Mesenteric fat pad (tissue), 1 donor: ENCODE results near the gene EIF5AL1. TPM values are rescaled to one million over a fixed set of nuclear protein-coding genes. Genes with fewer than 3 reads are reported as not detected.
"Not testable (repeated sequence)": the region's sequence is repeated elsewhere in the genome, so short reads cannot be mapped to it uniquely, and the experiment has no call there.

Experiments
- DNase-seq: peaks from one replicate; pipeline ENCODE4 v3.0.0-alpha.2; 2020; ENCODE audit warnings: low spot score
- total RNA-seq: library from RNA; stranded (reverse); fragmentation: NEBNext Ultra II Directional; extraction: Animal tissue kit (Norgen Biotek cat#: 25700); gene quantifications from one replicate; pipeline ENCODE4 v1.2.1, GENCODE V29; 2021
- donor health status: DM: yes; HTN: yes; CAD: no.

Gene EIF5AL1
- total RNA-seq, 1 donor from 2014 or later: 0.22 TPM

DNA sequence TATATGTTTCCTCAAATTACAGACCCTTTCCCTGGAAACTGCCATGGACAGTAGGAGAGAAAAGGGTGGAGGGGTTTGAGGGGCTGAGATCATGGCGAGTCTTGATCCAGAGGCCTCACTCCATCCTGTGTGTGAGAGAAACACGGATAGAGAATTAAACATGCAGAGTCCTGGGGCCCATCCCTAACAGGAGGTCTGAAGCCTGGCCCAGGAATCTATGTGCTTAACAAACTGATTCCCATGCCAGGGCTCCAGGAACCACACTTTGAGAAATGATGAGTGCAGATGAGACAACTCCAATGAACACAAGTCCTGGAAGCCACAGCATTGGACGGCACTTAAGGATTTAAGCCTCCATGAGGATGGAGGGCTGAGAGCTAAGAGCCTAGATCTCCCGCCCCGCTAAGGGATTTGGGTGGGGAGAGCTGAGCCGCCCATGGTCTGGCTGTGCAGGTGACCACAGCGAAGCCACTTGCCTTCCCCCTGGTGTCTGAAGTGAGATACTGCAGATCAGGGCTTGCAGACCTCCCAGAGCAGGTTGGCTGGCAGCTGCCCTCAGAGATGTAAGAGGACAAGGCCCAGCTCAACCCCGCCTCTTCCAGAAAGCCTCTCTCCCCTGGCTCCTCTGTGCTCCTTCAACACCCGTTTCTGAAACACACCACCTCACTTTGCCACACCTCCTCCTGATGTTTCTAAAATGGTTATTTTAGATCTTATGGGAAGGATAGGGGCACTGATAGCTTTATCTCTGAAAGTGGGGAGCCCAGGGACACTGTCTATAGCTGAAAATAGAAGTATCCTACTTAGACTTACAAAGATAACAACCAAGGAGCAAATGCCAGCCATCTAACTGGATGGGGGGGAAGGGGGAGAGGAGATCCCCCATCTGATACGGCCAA lies 24.8 kb upstream of the EIF5AL1 start:
- DNase-seq: peak; percentile 85

DNA sequence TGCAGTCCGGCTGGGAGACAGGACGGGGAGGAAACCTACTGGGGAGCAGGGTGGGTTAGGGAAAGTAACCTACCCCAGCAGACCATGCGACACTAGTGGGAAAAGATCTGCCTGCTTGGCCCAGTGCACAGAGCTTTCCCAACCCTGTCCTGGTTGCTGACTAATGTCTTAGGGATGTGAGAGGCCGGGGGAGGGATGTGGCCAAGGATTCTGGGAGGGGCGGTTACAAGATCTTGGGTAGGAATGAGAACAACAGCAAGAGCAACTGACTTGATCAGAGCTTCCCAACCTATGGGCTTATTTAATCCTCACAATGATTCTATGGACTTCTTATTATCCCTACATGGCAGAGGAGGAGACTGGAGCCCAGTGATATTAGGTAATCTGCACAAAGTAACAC lies 24.0 kb upstream of the EIF5AL1 start:
- DNase-seq: peak; percentile 90

DNA sequence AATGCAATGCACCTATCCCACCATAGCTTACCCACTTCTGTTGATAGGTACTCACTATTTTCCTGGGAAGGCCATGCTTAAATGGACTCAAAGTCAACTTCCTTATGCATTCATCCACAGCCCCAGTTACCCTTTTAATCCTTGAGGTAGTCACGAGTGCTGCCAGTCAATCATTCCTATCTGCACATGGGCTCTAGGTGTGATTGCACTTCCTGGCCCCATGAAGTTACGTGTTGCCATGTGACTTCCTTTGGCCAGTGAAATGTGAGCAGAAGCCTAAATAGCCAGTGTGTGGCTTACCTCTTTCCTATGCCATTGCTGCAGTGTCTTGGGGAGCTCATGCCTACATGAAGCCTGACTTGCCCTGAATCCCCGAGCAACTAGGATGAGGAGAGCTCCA lies 23.5 kb upstream of the EIF5AL1 start:
- DNase-seq: peak; percentile 11

DNA sequence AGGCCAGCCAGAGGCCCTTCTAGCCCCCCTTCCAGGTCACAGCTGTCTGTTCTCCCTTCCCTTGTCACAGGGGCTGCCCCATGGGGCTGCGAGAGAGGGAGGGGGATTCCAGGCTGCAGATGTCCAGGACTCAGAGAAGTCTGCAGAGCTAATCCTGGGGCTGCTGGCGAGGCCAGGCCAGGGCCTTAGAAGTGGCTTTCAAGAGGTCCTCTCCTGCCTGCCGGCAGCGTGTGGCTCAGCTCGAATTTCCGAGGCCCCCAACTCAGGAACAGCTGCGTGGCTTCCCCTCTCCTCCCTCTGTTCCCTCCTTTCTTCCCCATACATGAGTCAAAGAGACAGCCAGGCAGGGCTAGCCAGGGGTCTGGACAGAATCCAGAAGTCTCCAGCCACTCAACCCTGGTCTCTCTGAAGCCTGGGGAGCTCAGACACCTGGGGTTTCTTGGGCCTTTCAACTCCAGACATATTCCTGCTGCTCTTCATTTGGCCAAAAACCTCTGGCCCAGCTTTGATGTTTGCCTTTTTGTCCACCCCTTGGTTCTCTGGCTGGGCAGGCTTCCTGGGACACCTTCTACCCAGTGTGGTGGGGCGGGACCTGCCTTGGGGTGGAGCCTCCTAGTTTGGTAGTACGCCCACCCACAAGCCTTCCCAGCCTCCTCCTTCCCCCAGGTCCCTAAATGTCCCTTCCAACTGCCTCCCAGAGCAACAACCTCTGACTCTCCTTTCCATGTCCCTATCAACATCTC lies 21.8 kb upstream of the EIF5AL1 start:
- peak; percentile 78 for DNase-seq

DNA sequence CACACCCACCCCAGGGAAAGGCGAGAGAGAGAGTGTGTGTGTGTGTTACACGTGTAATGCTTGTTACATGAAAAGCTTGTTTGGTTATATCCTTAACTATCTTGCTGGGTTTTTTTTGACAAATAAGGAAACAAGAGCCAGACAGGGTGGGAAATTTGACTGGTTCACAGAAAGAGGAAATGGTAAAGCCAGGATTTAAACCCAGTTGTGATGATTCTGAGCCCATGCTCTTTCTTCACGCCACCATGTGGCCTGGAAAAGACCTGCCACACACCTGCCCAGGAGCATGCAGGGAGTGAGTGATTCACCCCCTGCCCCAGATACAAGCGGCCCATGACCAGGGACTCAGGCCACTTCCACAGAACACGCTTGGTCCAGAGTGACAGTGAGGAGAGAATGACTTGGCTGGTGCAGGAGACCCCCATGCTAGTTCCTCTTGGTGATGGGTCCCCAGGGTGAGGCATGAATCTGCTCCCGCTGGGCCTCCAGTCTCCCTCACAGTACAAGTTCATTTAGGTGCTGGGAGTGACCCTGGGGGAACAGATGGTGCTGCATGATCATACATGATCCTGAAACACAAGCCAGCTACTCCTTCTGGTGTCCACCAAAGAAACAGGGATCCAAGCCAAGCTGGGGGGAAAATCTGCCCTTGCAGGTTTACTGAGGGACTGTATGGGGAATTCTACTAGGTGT lies 21.0 kb upstream of the EIF5AL1 start:
- DNase-seq: peak; percentile 71

DNA sequence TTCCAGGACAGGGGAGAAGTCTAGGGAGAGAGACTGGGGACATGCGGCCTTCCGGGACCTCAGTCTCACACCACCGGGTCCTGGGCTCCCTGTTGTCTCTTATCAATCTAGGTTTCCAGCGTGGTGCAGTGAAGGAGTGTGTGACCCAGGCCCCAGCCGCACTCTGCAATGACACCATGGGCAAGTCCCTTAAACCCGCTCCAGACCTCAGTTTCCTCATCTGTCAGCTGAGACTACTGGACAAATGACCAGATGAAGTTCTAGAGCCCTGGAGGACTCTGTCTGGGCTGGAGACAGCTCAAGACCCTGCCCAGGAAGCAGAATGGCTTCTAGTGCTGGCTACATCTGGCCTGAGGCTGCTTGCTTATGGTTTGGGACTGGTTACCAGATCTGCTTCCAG lies 20.1 kb upstream of the EIF5AL1 start:
- DNase-seq: peak; percentile 77

DNA sequence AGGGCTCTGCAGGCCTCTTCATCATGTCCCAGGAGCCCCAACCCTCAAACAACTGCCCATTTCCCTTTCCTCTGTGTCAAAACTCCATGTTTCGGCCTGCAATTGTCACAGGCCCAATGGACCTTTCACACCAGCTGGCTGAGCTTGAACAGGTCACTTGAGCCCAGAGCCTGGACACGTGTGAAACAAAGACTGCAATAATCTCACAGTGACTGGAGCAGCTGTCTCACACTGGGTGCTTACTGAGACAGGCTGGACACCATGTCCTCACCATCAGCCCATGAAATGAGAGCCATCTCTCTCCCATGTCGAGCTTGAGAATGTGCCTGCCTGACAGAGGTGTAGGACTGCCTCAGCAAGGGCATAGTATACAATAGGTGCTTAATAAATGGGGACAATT lies 19.5 kb upstream of the EIF5AL1 start:
- DNase-seq: peak; percentile 49

DNA sequence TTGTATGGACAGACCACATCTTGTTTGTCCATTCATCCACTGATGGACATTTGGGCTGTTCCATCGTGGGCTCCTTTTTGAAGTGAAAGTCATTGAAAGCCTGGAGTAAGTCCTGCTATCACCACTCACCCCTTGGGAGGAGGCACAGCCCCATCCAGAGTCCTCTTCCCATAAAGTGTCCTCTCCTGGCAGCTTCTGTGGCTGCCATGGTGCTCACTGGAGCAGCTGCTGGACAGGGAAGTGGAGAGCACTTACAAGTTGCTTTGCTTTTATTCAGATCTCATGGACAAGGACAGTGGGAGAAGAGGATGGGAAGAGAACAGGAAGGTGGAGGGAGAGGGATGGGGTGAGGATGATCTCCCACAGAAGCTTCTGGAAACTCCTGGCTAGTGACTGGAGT lies 18.5 kb upstream of the EIF5AL1 start:
- DNase-seq: peak; percentile 57

DNA sequence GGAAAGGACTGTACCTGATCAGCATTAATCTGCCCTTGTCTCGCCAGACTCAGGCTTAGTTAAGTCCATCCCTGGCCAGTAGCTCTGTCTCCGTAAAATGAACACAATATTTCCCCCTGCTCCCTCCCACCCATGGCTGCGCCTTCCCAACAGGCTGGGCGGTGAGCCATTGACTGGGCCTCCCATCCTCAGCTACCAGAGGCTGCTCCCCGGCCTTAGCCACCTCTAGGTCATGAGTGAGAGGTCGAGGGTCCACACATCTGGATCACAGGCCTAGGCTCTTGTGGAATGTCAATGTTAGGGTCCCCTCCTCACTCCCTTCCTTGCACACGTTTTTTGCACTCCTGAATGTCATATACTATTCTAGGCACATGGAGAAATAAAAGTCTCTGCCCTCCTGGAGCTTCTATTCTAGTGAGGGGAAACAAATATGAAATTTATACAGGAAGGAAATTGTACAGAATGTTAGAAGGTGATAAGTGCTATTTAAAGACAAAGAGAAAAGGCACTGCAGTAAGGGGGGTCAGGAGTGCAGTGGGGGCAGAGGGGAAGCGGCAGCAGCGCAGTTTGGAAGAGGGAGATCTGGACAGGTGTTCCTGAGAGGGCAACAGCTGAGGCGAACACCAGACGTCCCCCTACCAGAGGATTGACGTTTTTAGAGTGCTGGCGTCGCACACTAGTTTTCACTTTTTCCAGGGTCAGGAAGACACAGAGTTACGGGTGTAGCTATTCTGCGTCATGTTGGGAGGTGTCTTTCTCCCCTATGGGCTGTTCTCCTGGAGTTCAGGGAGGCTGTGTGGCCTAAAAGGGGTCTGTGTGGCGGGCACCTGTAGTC lies 17.2 kb upstream of the EIF5AL1 start:
- DNase-seq: peak; percentile 85

DNA sequence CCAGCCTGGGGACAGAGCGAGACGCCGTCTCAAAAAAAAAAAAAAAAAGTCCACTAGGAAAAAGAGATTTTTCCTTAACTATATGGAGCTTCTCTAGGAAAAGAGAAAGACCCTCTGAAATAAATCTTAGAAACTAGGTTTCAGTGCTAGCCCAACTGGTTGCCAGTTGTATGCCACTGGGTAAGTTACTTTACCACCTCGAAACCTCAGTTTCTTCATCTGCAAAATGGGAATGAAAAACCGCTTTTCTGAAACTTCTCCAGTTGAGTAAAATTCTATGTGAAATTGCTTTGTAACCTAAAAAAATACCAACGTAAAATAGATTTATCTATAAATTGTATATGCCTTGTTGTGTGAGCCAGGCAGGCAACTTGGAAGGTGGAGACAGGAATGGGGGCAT lies 16.5 kb upstream of the EIF5AL1 start:
- DNase-seq: no peak

DNA sequence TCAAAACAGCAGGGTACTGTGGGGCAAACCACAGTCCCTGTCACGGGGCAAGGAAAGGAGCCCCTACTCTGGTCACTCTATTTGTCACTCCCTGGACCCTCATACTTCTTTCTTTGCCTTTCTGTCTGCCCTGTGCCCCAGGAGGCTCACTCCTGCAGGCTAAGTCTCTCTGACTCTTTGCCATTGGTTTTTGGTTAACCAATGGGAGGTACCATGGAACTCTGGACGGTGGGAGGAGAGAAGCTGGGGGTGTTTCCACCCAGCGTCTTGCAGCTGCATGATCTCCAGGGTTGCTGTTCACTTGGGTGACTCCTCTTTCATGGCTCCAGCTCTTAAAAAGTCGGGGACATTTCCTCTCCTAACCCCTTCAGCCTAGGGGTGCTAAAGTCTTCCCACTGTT lies 15.4 kb upstream of the EIF5AL1 start:
- no peak for DNase-seq

DNA sequence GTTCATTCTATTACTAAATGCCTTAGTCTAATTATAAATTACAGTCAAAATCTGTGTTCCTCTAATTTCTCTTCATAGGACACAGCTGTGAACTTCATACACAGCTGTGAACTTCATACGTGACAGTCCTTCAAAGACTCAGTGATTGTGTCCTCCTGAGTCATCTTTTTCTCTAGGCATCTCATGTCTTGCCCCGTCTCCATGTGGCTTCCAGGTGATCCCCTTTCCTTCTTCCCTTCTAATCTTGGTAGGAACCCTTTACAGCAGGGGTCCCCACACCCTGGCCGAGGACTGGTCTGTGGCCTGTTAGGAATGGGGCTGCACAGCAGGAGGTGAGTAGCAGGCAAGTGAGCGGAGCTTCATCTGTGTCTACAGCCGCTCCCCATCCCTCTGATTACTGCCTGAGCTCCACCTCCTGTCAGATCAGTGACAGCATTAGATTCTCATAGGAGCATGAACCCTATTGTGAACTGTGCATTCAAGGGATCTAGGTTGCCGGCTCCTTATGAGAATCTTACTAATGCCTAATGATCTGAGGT lies 14.0 kb upstream of the EIF5AL1 start:
- DNase-seq: peak; percentile 64

DNA sequence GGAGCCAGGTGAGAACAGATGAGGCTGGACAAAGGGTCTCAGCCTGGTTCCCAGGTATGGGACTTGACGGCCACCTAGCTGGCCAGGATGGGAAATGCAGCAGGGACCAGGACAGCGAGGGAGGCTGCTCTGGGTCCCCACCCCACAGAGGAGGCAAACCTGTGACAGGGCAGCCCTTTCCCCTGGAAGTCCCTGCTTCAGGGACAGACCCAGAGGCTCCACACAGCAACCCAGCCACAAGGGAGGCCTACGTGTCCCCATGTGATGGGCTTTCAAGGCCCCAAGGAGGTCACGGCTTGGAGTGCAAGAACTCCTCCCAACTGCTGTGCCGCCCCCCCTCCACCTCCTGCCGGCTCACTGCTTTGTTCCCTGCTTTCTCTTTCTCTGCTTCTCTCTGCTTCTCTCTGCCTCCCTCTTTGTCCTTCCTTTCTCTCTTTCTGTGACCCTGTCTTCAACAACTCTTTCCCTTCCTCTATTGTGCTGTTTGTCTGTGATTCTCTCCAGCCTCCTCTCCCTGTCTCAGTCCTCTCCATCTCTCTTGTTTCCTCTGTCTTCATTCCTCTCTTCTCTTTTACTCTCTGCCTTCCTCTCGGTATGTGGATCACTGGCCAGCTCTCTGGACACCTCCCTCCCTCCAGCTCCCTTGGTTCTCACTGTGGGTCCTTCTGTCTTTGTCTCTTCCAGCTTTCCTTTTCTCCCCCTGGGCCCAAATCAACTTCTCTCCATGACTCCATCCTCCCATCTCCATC lies 9.6 kb upstream of the EIF5AL1 start:
- DNase-seq: no peak

DNA sequence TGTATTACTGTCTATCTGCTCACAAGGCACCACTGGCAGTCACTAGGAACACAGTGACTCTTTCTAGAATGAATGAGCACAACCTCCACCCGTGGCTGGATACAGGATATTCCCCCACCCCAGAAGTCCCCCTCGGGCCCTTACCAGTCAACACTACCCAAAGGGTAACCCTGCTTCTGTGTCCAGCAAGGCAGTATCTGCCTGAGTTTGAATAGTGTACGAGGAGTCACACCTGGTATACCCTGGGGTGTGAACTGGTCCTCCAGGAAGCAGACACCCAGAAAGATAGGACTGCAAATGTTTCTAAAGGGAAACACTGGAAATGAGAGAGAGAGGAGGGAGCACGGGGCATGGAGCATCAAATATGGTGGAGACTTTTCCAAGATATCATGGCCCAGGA lies 8.5 kb upstream of the EIF5AL1 start:
- not testable (repeated sequence) for DNase-seq

DNA sequence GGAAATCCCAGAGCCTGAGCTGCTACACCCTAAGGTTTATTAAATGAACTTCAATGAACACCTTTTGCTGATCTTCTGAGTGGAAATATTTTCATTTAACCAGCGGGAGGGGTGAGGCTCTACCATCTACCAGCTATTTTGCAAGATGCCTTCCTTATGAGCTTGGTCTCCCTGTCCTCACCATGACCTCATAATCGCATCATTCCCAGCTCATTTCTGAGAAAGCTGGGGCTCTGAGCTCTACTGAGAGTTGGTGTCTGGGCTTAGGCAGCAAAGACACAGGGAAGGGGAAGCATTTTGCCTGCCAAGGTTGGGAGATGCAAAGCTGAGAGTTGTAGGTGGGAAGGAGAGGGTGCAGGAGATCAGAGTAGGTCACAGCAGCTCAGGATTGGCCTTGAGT lies 7.8 kb upstream of the EIF5AL1 start:
- DNase-seq: not testable (repeated sequence)

DNA sequence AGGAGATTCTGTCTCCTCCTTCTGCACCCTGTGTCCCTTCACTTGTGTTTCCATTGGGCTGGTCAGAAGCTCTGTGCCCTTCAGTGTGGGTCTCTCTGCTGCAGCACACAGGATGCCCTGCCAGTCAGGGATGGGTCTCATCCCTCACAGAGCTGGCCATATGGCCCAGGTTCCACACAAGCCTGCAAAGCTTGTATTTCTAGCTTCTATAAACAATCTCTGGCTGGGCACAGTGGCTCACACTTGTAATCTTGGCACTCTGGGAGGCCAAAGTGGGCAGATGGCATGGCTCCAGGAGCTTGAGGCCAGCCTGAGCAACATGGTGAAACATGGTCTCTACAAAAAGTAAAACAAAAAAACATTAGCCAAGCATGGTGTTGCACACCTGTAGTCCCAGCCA lies 7.0 kb upstream of the EIF5AL1 start:
- not testable (repeated sequence) for DNase-seq

DNA sequence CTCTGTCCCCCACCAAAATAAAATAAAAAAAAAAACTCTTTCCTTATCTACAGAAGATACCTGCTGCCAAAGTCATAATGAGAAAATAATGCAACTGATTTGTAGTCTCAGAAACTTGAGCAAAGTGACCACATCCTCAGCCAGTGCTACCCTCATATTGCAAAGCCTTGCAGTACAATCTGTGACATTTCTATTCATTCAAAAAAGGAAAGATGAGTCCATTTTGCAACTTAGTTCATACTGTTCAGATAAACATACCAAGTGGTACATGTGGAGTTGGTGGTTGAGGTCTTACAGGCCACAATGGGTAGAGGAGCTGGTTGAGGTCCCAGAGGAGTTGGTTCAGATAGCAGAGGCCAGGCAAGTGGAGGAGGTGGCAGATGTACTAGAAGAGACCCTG lies 6.5 kb upstream of the EIF5AL1 start:
- no peak for DNase-seq

DNA sequence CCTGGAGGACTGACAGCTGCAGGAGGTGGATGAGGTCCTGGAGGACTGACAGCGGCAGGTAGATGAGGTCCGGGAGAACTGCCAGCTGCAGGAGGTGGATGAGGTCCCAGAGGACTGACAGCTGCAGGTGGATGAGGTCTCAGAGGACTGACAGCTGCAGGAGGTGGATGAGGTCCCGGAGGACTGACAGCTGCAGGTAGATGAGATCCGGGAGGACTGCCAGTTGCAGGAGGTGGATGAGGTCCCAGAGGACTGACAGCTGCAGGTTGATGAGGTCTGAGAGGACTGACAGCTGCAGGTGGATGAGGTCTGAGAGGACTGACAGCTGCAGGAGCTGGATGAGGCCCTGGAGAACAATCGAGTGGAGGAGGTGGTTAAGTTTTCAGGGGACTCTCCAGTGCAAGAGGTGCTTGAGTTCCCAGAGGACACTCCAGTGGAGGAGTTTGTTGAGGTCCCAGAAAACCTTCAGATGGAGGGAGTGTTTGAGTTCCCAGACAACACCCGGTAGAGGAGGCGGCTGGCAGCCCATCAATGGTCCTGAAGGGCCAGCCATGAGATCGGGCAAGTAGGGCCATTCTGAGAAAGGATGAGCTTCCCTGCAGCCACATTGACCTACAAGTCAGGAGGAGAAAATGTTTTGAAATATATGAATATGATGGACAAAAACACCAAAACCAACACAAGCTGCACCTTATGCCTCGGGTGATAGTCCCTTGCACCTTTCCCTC lies 4.7 kb upstream of the EIF5AL1 start:
- DNase-seq: no peak

DNA sequence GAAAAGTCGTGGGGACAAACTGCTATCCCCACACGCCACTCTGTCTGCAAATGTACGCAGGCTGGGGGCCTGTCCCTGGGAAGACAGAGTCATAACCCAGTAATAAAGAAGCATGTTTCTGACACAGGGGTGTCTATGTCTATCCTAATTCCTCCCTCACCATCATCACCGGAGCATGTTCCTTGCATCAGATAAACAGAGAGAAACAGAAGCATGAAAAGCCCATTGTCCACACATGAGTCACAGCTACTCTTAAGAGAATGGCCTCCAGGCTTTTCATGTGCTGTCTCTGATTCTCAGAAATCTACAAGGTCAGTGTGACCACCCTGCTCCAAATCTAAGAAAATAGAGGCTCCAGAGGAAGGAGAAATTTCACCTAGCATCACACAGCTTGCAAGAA lies 4.1 kb upstream of the EIF5AL1 start:
- not testable (repeated sequence) for DNase-seq
